Measurements from ENCODE around the gene ERC1.

ERC1 gene

GRCh38 chr12:990661-991349 is at the start of gene ERC1:
Gene ERC1 (plus strand): TSS chr12:991223. CDS start chr12:1027904, 36,681 bp downstream.
- FAIRE-seq, result no peak

- FAIRE-seq, result no peak
Measured at GRCh38 chr12:943051-943450, 48.0 kb upstream of the ERC1 start.

- no peak for FAIRE-seq
Measured at GRCh38 chr12:944211-944610, 46.8 kb upstream of the ERC1 start.

GRCh38 chr12:946212-946611 is 44.8 kb upstream of the ERC1 start:
- FAIRE-seq, result no peak

- no peak for FAIRE-seq
Measured at GRCh38 chr12:946631-947030, 44.4 kb upstream of the ERC1 start.

- no peak for FAIRE-seq
Measured at GRCh38 chr12:948238-948637, 42.8 kb upstream of the ERC1 start.

- FAIRE-seq, result peak; percentile 95
Measured at GRCh38 chr12:949453-950191, 41.4 kb upstream of the ERC1 start, which contains the start of gene RAD52. Gene RAD52 (minus strand): TSS chr12:949694. CDS start chr12:933058, 16,636 bp downstream.

- no peak for FAIRE-seq
Measured at GRCh38 chr12:951176-951575, 39.8 kb upstream of the ERC1 start.

GRCh38 chr12:953776-954175 is 37.2 kb upstream of the ERC1 start:
- no peak for FAIRE-seq

- FAIRE-seq, result no peak
Measured at GRCh38 chr12:954741-955140, 36.3 kb upstream of the ERC1 start.

- FAIRE-seq, result no peak
Measured at GRCh38 chr12:955939-956338, 35.1 kb upstream of the ERC1 start.

- no peak for FAIRE-seq
Measured at GRCh38 chr12:958588-959123, 32.4 kb upstream of the ERC1 start.

- no peak for FAIRE-seq
Measured at GRCh38 chr12:966724-967123, 24.3 kb upstream of the ERC1 start.

GRCh38 chr12:967641-968040 is 23.4 kb upstream of the ERC1 start:
- no peak for FAIRE-seq

- no peak for FAIRE-seq
Measured at GRCh38 chr12:968545-968944, 22.5 kb upstream of the ERC1 start.

GRCh38 chr12:969821-970220 is 21.2 kb upstream of the ERC1 start:
- FAIRE-seq, result no peak

- no peak for FAIRE-seq
Measured at GRCh38 chr12:971991-972390, 19.0 kb upstream of the ERC1 start.

GRCh38 chr12:974271-974862 is 16.7 kb upstream of the ERC1 start:
- FAIRE-seq, result no peak

GRCh38 chr12:976644-977043 is 14.4 kb upstream of the ERC1 start:
- no peak for FAIRE-seq

GRCh38 chr12:977156-977555 is 13.9 kb upstream of the ERC1 start:
- FAIRE-seq, result no peak

GRCh38 chr12:979349-979748 is 11.7 kb upstream of the ERC1 start:
- no peak for FAIRE-seq

GRCh38 chr12:981176-981828 is 9.7 kb upstream of the ERC1 start:
- FAIRE-seq, result no peak

- FAIRE-seq, result no peak
Measured at GRCh38 chr12:981961-982360, 9.1 kb upstream of the ERC1 start.

Measured in endometrium (tissue), 2 donors.